Muscle of leg (tissue), 11 donors: Measurements from ENCODE around the gene ANKRD39. TPM values are rescaled to one million over a fixed set of nuclear protein-coding genes. Genes with fewer than 3 reads are reported as not detected.

ENCODE experiments used
- DNase-seq: peaks from one replicate; pipeline ENCODE4 v3.0.0; 2013
- H3K27ac ChIP-seq: one replicate; pipeline ENCODE4 v1.5.1; 2013; ENCODE audit warnings: mild to moderate bottlenecking, low read length, control low read depth
- H3K27me3 ChIP-seq: one replicate; pipeline ENCODE4 v1.6.1; 2013; ENCODE audit warnings: low read length; ENCODE audit not compliant: control insufficient read depth, insufficient read depth
- H3K36me3 ChIP-seq: one replicate; pipeline ENCODE4 v1.6.1; 2013; ENCODE audit warnings: low read length; ENCODE audit not compliant: control insufficient read depth, insufficient read depth
- H3K4me1 ChIP-seq: one replicate; pipeline ENCODE4 v1.6.1; 2013; ENCODE audit warnings: low read length; ENCODE audit not compliant: control insufficient read depth, insufficient read depth
- H3K4me3 ChIP-seq: one replicate; pipeline ENCODE4 v1.5.1; 2013; ENCODE audit warnings: low read length, control low read depth
- H3K9me3 ChIP-seq: replicated peaks from 2 replicates; pipeline ENCODE4 v1.6.1; 2013; ENCODE audit warnings: low read depth, low read length; ENCODE audit not compliant: control insufficient read depth
- WGBS: methylation state at CpG from one replicate; pipeline ENCODE4 v1.1.5; 2013; ENCODE audit warnings: missing lambda C conversion rate; ENCODE audit not compliant: insufficient coverage; 5-methylcytosine and 5-hydroxymethylcytosine counted together
- polyA plus RNA-seq, 8 donors: library from polyadenylated mRNA; unstranded; fragments of 120-200 nt; gene quantifications; one replicate each; pipeline versions ENCODE4 v1.2.1 to v1.2.3, GENCODE V29; 2013; ENCODE audit warnings: inconsistent platforms in 1 of 8, low replicate concordance in 1 of 8; ENCODE audit not compliant: insufficient read length in 8 of 8, insufficient read depth in 1 of 8
- total RNA-seq: library from RNA; stranded (reverse); fragments of 120-200 nt; gene quantifications from one replicate; pipeline ENCODE4 v1.2.4, GENCODE V29; 2013

The ANKRD39 gene
- total and polyA plus RNA-seq, 9 donors: 5.9 to 7.7 (median 7.0) TPM

DNA sequence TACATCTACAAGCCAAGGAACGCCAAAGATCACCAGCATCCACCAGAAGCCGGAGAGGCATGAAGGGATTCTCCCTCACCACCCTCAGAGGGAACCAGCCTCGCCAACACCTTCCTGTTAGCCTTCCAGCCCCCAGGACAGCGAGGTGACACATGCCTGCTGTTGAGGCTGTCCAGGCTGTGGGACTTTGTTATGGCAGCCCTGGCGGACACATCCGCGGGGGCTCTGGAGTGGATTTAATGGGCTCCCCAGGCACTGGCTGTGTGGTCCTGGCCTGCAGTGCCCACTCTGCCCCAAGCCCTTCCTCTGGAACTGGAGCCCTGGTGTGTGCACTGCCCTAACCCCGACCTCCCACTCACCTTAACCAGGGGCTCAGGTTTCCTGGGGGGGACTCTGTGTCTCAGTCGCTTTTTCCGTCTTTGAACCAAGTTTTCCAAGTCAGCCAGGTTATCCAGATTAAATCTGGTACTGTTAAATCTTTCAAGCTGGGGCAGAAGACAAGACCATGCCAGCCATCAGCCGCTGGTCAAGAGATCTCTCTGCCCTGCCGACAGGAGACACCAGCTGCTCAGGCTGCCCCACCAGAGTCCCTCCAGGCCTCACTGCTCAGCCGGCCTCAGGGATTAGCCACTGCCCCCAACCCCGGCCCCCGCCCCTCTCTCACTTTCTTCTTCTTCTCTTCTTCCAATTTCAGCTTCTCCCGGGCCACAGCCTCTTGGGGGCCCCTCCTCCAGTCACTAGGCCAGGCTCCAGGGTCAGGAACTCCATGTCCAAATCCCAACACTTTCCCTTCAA lies 15.9 kb downstream of the ANKRD39 start:
- H3K4me1 ChIP-seq: peaks cover 35% of the 10 kb centered on the region
- H3K36me3 ChIP-seq: peaks cover 15% of the 10 kb centered on the region
- no peak overlapping the region for H3K27ac ChIP-seq
- no peaks in the 10 kb centered on the region for H3K27me3 ChIP-seq
- H3K9me3 ChIP-seq: no peaks in the 10 kb centered on the region
- 63% methylated on average over 15 of the region's 16 CpGs for WGBS
- DNase-seq: no peak
- no peak overlapping the region for H3K4me3 ChIP-seq

DNA sequence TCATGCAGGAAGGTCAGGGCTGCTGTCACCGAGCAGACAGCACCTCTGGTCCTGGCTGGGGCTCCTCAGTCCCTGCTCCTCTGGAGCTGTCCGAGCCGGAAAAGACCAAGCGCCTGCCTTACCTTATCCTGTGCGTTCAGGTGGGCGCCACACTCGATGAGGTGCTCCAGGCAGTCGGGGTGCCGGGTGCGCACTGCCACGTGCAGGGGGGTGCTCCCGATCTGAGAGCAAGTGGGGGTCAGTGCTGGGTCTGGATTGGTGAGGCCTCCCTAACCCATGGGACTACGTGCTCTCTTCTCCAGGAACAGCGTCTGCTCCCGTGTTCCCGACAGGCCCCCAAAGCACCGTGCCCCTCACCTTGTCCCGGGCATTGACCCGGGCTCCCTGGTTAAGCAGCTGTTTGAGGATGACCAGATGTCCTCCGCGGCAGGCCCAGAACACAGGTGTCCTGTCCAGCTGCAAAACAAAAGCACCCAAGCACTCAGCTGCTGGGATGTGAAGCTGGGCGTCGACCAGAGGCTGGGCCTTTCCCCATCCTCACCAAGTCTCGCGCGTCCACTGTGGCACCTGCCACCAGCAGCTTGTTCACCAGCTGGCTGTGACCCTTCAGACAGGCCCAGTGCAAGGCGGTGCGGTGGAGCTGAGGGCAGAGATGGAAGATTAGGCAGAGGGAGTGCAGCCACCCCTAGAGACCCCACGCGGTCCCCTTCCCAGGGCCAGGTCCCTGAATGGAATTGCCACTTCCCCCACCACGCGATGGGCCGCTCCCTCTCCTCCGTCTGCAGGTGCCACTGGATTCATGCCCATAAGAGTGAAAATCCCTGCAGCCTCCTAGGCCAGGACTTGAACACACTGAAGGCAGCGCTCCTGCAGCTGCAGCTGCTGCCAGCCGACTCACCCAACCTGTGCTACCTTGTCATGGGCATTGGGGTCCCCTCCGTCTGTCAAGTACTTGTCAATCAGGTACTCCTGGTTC lies 17.7 kb downstream of the ANKRD39 start:
- no peak for DNase-seq
- Histone ChIP-seq H3K4me1 (peaks cover 35% of the 10 kb centered on the region), H3K27ac (no peak overlapping the region), H3K36me3 (peaks cover 17% of the 10 kb centered on the region), H3K27me3 (no peaks in the 10 kb centered on the region), H3K4me3 (no peak overlapping the region), H3K9me3 (no peaks in the 10 kb centered on the region)
- WGBS: 77% methylated on average over 33 of the region's 37 CpGs

DNA sequence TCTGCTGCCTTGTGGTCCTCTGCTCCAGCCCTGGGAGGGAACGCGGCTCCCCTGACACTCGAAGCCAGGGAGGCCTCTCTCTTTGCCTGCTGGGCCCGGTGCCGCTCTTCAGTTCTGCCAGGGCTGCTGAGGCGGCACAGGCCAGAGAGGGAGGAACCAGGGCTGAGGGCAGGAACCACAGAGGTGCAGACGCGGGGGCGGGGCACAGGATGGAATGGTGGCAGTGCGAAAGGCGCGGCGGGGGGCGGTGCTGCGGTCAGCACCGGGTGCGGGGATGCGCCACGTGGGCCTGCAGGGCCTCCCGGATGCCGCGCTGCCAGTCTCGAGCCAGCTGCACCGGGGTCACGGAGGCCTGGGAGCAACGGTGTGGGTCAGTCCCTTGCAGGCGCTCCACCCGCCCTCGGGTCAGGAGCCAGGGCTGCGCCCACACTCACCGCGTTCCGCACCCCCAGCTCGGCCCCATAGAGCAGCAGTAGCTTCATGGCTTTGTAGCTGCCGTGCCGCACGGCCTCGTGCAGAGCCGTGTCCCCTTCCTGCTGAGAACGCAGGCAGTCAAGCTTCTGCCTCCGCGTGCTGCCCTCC lies 18.4 kb downstream of the ANKRD39 start:
- Histone ChIP-seq H3K4me1 (peaks cover 34% of the 10 kb centered on the region), H3K9me3 (no peaks in the 10 kb centered on the region), H3K27ac (no peak overlapping the region), H3K4me3 (no peak overlapping the region), H3K27me3 (no peaks in the 10 kb centered on the region), H3K36me3 (peaks cover 17% of the 10 kb centered on the region)
- 22% methylated on average over 41 of the region's 42 CpGs for WGBS
- no peak for DNase-seq

DNA sequence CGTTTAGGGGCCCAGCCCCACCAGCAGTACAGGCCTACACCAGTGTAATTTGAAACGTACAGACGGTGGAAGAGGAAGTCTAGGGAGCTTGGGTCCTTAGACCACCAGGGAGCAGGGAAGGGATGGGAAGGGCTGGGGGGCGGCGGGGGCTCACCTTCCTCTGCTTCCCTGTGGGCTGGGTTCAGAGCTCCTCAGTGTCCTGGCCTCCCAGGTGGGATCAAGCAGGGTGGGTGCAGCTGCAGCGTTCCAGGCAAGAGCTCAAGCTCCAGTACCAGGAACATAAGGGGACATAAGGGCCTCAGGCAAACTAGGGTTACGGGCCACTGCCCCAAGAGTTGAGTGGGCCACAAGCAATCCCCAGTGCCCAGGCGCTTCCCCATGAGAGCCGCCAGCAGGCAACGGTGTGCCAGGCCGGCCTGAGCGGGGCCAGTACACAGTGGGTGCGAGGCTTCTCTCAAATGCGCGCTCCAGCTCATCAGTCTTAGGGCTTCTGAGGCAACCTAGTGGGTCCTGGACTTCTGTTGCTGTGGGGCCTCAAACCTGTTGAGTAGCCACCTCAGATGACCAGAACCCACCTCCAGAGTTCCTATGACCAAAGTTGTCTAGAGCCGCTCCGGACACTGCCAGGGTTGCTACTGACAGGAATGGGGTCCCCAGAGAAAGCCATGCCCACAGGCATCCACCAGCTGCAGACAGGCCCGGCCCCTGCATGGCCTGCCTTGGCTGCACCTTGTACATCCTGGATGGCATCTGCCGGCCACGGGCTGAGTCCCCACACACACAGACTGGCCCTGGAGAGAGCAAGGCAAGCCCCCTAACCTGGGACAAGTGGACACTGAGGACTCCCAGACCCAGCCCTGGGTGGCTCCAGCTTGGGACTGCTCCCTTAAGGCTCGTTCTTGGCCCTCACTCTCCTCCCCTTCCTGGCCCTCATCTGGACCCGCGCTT lies 19.2 kb downstream of the ANKRD39 start:
- H3K4me3 ChIP-seq: no peak overlapping the region
- DNase-seq: no peak

DNA sequence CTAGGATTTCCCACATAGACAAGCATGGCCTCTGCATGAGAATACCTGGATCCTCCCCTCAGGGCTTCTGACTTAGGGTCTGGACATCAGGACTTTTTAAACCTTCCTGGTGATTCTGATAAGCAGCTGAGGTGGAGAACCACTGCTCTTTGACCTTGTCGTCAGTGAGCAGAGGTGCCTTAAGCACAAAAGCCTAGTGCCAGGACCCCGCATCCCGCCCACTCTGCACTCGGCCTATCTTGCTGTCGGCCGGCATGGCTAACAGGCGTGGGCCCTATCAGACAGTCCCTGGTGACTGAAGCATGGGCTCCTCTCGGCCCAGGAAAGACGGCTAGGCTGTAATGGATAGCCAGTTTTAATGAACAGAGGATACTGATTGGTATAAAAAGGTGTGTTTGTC lies 20.2 kb downstream of the ANKRD39 start:
- Histone ChIP-seq H3K4me1 (peaks cover 27% of the 10 kb centered on the region), H3K27ac (no peak overlapping the region), H3K36me3 (peaks cover 25% of the 10 kb centered on the region), H3K4me3 (no peak overlapping the region), H3K27me3 (no peaks in the 10 kb centered on the region), H3K9me3 (no peaks in the 10 kb centered on the region)
- no peak for DNase-seq
- WGBS: 79% methylated on average over 9 of the region's 9 CpGs

More for the DNA sequence above, 19.2 kb downstream of the ANKRD39 start:
- no peaks in the 10 kb centered on the region for H3K9me3 ChIP-seq
- peaks cover 28% of the 10 kb centered on the region for H3K4me1 ChIP-seq
- H3K27me3 ChIP-seq: no peaks in the 10 kb centered on the region
- WGBS: 89% methylated on average over 18 of the region's 23 CpGs
- no peak overlapping the region for H3K27ac ChIP-seq
- H3K36me3 ChIP-seq: peaks cover 17% of the 10 kb centered on the region

DNA sequence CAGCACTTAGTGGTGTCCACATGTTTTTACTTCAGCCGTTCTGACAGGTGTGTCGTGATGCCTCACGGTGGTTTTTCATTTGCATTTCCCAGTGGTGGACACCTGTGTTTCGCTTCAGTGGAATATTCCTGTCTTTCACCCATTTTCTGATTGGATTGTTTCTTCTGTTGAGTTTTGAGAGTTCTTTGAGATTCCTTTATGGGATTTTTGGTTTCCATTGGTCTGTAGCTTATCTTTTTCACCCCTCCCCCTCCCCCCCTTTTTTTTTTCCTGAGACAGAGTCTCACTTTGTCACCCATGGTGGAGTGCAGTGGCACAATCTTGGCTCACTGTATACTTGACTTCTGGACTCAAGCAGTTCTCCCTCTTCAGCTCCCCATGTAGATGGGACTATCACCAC lies 22.0 kb downstream of the ANKRD39 start:
- no peaks in the 10 kb centered on the region for H3K9me3 ChIP-seq
- DNase-seq: no peak
- H3K27ac ChIP-seq: no peak overlapping the region
- peaks cover 41% of the 10 kb centered on the region for H3K36me3 ChIP-seq
- H3K4me3 ChIP-seq: no peak overlapping the region
- peaks cover 33% of the 10 kb centered on the region for H3K4me1 ChIP-seq
- 60% methylated on average over 1 of the region's 4 CpGs for WGBS
- no peaks in the 10 kb centered on the region for H3K27me3 ChIP-seq

DNA sequence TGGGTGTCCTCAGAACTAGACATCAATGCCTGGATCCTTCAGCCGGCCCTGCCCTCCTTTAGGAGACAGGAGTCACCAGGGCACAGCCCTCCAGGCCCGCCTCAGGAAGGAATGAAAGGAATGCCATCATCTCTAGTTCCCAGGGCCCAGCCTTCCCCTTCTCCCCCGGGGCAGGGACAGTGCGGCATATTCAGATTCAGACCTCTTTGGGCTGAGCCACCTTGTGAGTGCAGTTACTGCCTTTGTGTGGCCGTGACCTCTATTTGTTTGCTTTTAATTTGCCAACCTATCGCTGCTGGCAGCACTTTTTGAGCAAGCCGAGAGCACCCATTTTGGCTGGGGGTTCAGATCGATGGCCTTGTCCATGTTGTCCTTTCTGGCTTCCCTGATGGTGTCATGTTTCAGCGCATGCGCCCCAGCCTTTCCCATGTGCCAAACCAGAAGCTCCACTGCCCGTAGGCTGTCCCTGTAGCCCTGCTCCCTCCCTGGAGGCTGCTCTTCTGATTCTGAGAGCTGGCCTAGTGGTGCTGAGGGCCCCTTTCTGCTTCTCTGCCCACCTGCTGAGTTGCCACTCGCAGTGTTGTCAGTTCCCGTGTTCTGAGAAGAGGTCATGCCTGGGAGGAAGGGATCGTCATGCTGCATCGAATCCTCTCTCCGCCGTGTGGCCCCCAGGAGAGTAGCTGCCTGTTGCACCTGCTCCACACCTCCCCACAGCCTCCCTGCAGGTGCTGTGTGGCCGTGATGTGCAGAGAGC lies 24.9 kb downstream of the ANKRD39 start:
- Histone ChIP-seq H3K27me3 (no peaks in the 10 kb centered on the region), H3K36me3 (peaks cover 57% of the 10 kb centered on the region)
- DNase-seq: peak; percentile 76

DNA sequence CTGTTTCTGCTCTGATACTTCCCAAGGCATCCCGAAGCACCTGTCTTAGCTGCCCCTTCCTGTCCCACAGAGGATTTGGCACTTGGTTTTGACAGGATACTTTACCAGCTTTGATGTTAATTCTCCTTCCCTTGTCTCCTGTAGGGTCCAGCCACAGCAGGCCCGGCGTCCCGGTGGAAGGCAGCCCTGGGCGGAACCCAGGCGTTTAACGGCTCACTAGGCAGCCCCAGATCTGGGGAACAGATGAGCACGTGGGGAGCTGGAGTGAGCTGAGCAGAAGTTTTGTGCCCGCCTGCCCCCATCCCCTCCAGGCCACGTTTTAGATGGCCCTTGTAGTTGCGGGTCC lies 25.4 kb downstream of the ANKRD39 start:
- Histone ChIP-seq H3K4me1 (peaks cover 20% of the 10 kb centered on the region), H3K9me3 (no peaks in the 10 kb centered on the region), H3K27me3 (no peaks in the 10 kb centered on the region), H3K27ac (peak overlapping the region; percentile 29), H3K36me3 (peaks cover 58% of the 10 kb centered on the region), H3K4me3 (no peak overlapping the region)
- no peak for DNase-seq
- 67% methylated on average over 6 of the region's 11 CpGs for WGBS

More for the DNA sequence above, 24.9 kb downstream of the ANKRD39 start:
- H3K9me3 ChIP-seq: no peaks in the 10 kb centered on the region
- 43% methylated on average over 10 of the region's 18 CpGs for WGBS
- H3K4me3 ChIP-seq: no peak overlapping the region
- peak overlapping the region; percentile 29 for H3K27ac ChIP-seq
- peaks cover 20% of the 10 kb centered on the region for H3K4me1 ChIP-seq

DNA sequence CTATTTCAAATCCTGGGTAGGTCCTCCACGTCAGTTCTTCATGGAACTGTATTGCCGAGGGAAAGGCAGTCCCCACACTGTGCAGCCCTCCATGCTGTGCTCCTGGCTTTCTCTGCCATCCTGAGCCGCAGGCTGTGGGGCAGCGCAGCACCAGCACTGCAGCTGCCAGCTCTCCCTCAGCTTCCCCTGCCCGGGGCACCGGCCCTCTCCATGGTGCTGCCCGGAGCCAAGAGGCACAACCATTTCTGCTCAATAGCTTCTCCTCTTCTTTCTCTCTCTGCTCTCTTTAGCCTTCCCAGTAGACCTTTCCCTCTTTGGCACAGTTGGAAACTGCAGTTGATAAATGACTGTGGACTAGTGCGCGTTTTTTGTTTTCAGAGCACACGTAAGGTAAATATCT lies 26.1 kb downstream of the ANKRD39 start:
- 76% methylated on average over 8 of the region's 10 CpGs for WGBS
- H3K27ac ChIP-seq: no peak overlapping the region

More for the DNA sequence above, 26.1 kb downstream of the ANKRD39 start:
- no peak for DNase-seq
- Histone ChIP-seq H3K36me3 (peaks cover 59% of the 10 kb centered on the region), H3K4me3 (no peak overlapping the region), H3K4me1 (peaks cover 20% of the 10 kb centered on the region), H3K9me3 (no peaks in the 10 kb centered on the region), H3K27me3 (no peaks in the 10 kb centered on the region)
